OCI-LY3 (cell line): ENCODE data around the gene UPB1.

ENCODE experiments used
- H2AFZ ChIP-seq: fragments of 200-600, 300-600 bp; shearing (Covaris generic); 2 replicates; pipeline ENCODE4 v1.6.0; 2014; ENCODE audit warnings: antibody characterized with exemption, low read depth, low read length
- H3K27ac ChIP-seq: fragments of 200-600, 300-600 bp; sonication (generic); 2 replicates; pipeline ENCODE4 v1.5.1; 2014; ENCODE audit warnings: mild to moderate bottlenecking, low read length, moderate library complexity, mixed read lengths
- H3K27me3 ChIP-seq: fragments of 200-600, 300-600 bp; sonication (generic); 2 replicates; pipeline ENCODE4 v1.6.1; 2014; ENCODE audit warnings: low read depth, low read length, mixed read lengths
- H3K36me3 ChIP-seq: fragments of 200-600, 300-600 bp; sonication (generic); replicated peaks from 2 replicates; pipeline ENCODE3; 2014; ENCODE audit warnings: low read depth, low read length, mixed read lengths
- H3K4me1 ChIP-seq: fragments of 300-600, 200-600 bp; sonication (generic); 2 replicates; pipeline ENCODE4 v1.6.1; 2014; ENCODE audit warnings: low read length, mixed read lengths
- H3K4me2 ChIP-seq: fragments of 200-600, 300-600 bp; sonication (generic); 2 replicates; pipeline ENCODE4 v1.6.1; 2014; ENCODE audit warnings: low read length, mixed read lengths
- H3K4me3 ChIP-seq: fragments of 300-600, 200-600 bp; sonication (generic); 2 replicates; pipeline ENCODE4 v1.5.1; 2014; ENCODE audit warnings: antibody characterized with exemption, mild to moderate bottlenecking, low read length, moderate library complexity
- H3K79me2 ChIP-seq: fragments of 300-600, 200-600 bp; shearing (Covaris generic); 2 replicates; pipeline ENCODE4 v1.6.1; 2014; ENCODE audit warnings: mild to moderate bottlenecking, low read length, mixed read lengths
- H3K9ac ChIP-seq: fragments of 300-600, 200-600 bp; shearing (Covaris generic); 2 replicates; pipeline ENCODE4 v1.6.0; 2014; ENCODE audit warnings: mild to moderate bottlenecking, low read length, moderate library complexity
- H3K9me3 ChIP-seq: fragments of 200-600, 300-600 bp; shearing (Covaris generic); 2 replicates; pipeline ENCODE4 v1.6.1; 2014; ENCODE audit warnings: low read length, mixed read lengths; ENCODE audit not compliant: insufficient read depth
- H4K20me1 ChIP-seq: fragments of 200-600, 300-600 bp; sonication (generic); 2 replicates; pipeline ENCODE4 v1.6.1; 2016; ENCODE audit warnings: low read length, mixed read lengths; ENCODE audit not compliant: insufficient read depth
- EZH2phosphoT487 ChIP-seq: fragments of 200-600 bp; shearing (Covaris generic); IDR thresholded peaks from 2 replicates; pipeline ENCODE4 v1.6.1; 2018; ENCODE audit warnings: antibody characterized with exemption, mixed run types, low read depth
- TF ChIP-seq, protein P1 (sequence below): fragments of 200-600, 300-600 bp; sonication (generic); IDR thresholded peaks from 2 replicates; pipeline ENCODE4 v1.5.1; 2014; ENCODE audit warnings: antibody characterized with exemption, low read length, low read depth

Gene UPB1

DNA sequence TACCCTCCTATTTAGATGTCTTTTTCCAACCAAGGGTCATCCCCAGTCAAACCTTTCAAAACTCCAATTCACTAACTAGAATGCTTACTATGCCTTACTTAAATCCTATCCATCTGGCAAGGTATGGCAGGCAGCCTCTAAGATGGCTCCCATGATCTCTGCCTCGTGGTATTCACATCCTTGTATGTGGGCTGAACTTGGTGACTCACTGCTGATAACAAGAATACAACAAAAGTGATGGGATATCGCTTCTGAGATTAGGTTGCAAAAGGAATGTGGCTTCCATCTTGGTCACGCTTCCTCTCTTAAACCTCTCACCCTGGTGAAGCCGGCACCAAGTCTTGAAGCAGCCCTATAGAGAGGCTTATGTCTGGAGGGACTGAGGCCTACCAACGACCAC, 29.6 kb upstream of the UPB1 start:
- H3K27ac ChIP-seq: no peak overlapping the region
- H3K4me3 ChIP-seq: no peak overlapping the region
- H3K4me1 ChIP-seq: peaks cover 5% of the 10 kb centered on the region
- peak overlapping the region; percentile 24; the same call in 1 of the 2 replicates for H2AFZ ChIP-seq
- H3K27me3 ChIP-seq: no peaks in the 10 kb centered on the region
- no peak for TF ChIP-seq EZH2phosphoT487
- TF ChIP-seq, protein P1, sequence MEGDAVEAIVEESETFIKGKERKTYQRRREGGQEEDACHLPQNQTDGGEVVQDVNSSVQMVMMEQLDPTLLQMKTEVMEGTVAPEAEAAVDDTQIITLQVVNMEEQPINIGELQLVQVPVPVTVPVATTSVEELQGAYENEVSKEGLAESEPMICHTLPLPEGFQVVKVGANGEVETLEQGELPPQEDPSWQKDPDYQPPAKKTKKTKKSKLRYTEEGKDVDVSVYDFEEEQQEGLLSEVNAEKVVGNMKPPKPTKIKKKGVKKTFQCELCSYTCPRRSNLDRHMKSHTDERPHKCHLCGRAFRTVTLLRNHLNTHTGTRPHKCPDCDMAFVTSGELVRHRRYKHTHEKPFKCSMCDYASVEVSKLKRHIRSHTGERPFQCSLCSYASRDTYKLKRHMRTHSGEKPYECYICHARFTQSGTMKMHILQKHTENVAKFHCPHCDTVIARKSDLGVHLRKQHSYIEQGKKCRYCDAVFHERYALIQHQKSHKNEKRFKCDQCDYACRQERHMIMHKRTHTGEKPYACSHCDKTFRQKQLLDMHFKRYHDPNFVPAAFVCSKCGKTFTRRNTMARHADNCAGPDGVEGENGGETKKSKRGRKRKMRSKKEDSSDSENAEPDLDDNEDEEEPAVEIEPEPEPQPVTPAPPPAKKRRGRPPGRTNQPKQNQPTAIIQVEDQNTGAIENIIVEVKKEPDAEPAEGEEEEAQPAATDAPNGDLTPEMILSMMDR: no peak
- H3K9ac ChIP-seq: no peak overlapping the region
- H3K79me2 ChIP-seq: no peaks in the 10 kb centered on the region
- no peaks in the 10 kb centered on the region for H4K20me1 ChIP-seq
- H3K4me2 ChIP-seq: no peak overlapping the region
- H3K9me3 ChIP-seq: no peaks in the 10 kb centered on the region
- H3K36me3 ChIP-seq: no peaks in the 10 kb centered on the region

DNA sequence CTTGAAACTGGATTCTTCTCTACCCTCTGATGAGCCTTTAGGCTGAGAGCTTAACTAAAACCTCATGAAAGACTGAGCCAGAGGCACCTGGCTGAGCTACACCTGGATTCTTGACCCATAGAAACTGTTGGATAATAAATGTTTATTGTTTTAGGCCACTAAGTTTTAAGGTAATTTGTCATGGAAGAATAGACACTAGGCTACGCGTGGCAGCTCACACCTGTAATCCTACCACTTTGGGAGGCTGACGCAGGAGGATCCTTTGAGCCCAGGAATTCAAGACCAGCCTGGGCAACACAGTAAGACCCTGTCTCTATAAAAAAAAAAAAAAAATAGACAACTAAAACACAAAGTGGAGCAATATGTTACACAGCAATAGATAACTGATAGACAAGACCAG, 29.2 kb upstream of the UPB1 start:
- no peak overlapping the region for H3K9ac ChIP-seq
- peaks cover 1% of the 10 kb centered on the region for H3K4me1 ChIP-seq
- no peaks in the 10 kb centered on the region for H3K36me3 ChIP-seq
- no peaks in the 10 kb centered on the region for H3K27me3 ChIP-seq
- no peaks in the 10 kb centered on the region for H3K9me3 ChIP-seq
- no peaks in the 10 kb centered on the region for H4K20me1 ChIP-seq
- H3K4me3 ChIP-seq: no peak overlapping the region
- TF ChIP-seq, protein P1: no peak
- no peak for TF ChIP-seq EZH2phosphoT487
- H3K27ac ChIP-seq: no peak overlapping the region
- H2AFZ ChIP-seq: no peak overlapping the region
- H3K79me2 ChIP-seq: no peaks in the 10 kb centered on the region
- no peak overlapping the region for H3K4me2 ChIP-seq

DNA sequence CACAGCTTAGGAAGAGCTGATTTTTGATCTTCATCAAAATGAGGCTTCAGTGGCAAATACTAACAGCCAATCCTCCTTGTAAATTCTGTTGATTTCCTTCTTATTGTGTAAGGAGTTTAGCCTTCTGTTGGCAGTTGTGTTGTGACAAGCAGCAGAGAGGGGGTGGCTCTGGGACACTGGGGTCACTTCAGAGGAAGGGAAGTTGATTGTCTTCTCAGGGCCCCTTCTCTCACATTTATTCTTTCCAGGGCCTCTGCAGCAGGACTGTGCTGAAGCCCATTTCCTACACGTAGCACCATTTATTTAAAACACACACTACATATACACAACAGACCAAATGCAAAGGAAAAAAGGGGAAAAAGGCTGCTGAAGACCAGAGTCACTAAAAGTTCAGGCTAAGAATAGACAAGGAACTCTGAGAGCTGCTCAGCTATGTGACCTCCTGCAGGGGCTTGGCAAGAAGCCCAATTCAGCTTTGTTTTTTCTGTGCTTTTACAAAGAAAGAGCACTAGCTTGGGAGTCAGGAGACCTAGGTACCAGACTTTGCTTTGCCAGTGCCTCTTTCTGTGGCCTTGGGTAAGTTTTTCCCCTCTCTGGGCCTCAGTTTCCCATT, 28.3 kb upstream of the UPB1 start:
- Histone ChIP-seq H3K36me3 (no peaks in the 10 kb centered on the region), H4K20me1 (no peaks in the 10 kb centered on the region), H3K79me2 (no peaks in the 10 kb centered on the region), H3K9me3 (no peaks in the 10 kb centered on the region), H3K4me3 (no peak overlapping the region), H3K27me3 (no peaks in the 10 kb centered on the region), H3K4me1 (no peaks in the 10 kb centered on the region), H3K9ac (no peak overlapping the region), H3K27ac (no peak overlapping the region), H2AFZ (no peak overlapping the region), H3K4me2 (no peak overlapping the region)
- TF ChIP-seq, protein P1: no peak

DNA sequence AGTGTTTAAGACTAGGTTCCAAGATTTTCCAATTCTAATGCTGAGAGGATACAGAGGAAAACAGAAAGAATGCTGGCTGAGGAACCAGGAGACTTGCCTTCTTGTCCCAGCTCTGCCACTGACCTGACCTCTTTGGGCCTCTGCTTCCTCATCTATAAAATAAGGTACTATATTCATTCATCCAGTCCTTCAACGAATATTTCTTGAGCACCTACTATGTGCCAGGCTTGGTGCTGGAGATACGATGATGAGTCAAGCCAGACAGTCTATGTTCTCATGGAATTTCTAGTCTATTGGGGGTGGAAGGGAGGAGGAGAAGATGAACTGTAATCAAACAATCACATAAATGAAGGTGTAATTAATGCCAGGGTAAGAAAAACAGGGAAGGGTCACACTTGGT, 27.8 kb upstream of the UPB1 start:
- no peak overlapping the region for H3K9ac ChIP-seq
- no peaks in the 10 kb centered on the region for H4K20me1 ChIP-seq
- no peak overlapping the region for H3K4me3 ChIP-seq
- no peak overlapping the region for H3K4me2 ChIP-seq
- no peak overlapping the region for H3K27ac ChIP-seq
- H3K36me3 ChIP-seq: no peaks in the 10 kb centered on the region
- H2AFZ ChIP-seq: no peak overlapping the region
- no peaks in the 10 kb centered on the region for H3K79me2 ChIP-seq
- H3K4me1 ChIP-seq: no peaks in the 10 kb centered on the region
- H3K27me3 ChIP-seq: no peaks in the 10 kb centered on the region
- H3K9me3 ChIP-seq: no peaks in the 10 kb centered on the region
- TF ChIP-seq EZH2phosphoT487: no peak
- TF ChIP-seq, protein P1: no peak
